ENCODE data around the gene IL27RA.

- TF ChIP-seq CTCF (IDR thresholded peaks at IDR 0.05) (no peak), POLR2A (IDR thresholded peaks at IDR 0.05) (no peak)
Measured at GRCh38 chr19:13985771-13986347, 45.7 kb upstream of the IL27RA start.
